BE2C (cell line): ENCODE measurements around the gene NLRC3.

ENCODE experiments used
- DNase-seq: peaks from one replicate; pipeline ENCODE4 v3.0.0-alpha.2; 2020
- H3K27me3 ChIP-seq: fragments of 250-450 bp; sonication (Bioruptor Pico); 2 replicates; pipeline ENCODE4 v1.5.1; 2020; ENCODE audit warnings: mild to moderate bottlenecking
- H3K36me3 ChIP-seq: fragments of 250-450 bp; sonication (Bioruptor Pico); 2 replicates; pipeline ENCODE4 v1.5.1; 2020; ENCODE audit warnings: mild to moderate bottlenecking
- H3K4me1 ChIP-seq: fragments of 250-450 bp; sonication (Bioruptor Pico); 2 replicates; pipeline ENCODE4 v1.5.1; 2020
- H3K4me3 ChIP-seq: 2 replicates; pipeline ENCODE4 v1.5.1; 2011; ENCODE audit warnings: low read depth, low read length
- H3K9me3 ChIP-seq: fragments of 250-450 bp; sonication (Bioruptor Pico); 2 replicates; pipeline ENCODE4 v1.5.1; 2020
- CTCF ChIP-seq: IDR thresholded peaks from 2 replicates; pipeline ENCODE4 v1.5.1; 2012; ENCODE audit warnings: mild to moderate bottlenecking, low read depth, low read length

The NLRC3 gene

GRCh38 chr16:3599121-3599520 lies 21.9 kb upstream of the NLRC3 start:
- H3K27me3 ChIP-seq: no peaks in the 10 kb centered on the region
- DNase-seq: no peak
- no peak for TF ChIP-seq CTCF
- no peaks in the 10 kb centered on the region for H3K4me1 ChIP-seq
- no peak overlapping the region for H3K4me3 ChIP-seq
- H3K9me3 ChIP-seq: no peaks in the 10 kb centered on the region
- H3K36me3 ChIP-seq: peaks cover 2% of the 10 kb centered on the region; the same call in 1 of the 2 replicates

- H3K4me3 ChIP-seq: no peak overlapping the region
- no peaks in the 10 kb centered on the region for H3K4me1 ChIP-seq
- H3K27me3 ChIP-seq: no peaks in the 10 kb centered on the region
- peaks cover 2% of the 10 kb centered on the region; the same call in 1 of the 2 replicates for H3K36me3 ChIP-seq
- no peak for DNase-seq
- no peak for TF ChIP-seq CTCF
- no peaks in the 10 kb centered on the region for H3K9me3 ChIP-seq
Observed at GRCh38 chr16:3598236-3598635, 21.0 kb upstream of the NLRC3 start.

- H3K36me3 ChIP-seq: peaks cover 2% of the 10 kb centered on the region; the same call in 1 of the 2 replicates
Observed at GRCh38 chr16:3597676-3598075, 20.5 kb upstream of the NLRC3 start.

GRCh38 chr16:3597226-3597625 lies 20.0 kb upstream of the NLRC3 start:
- DNase-seq: no peak
- no peak for TF ChIP-seq CTCF
- H3K9me3 ChIP-seq: no peaks in the 10 kb centered on the region
- H3K4me1 ChIP-seq: no peaks in the 10 kb centered on the region
- H3K27me3 ChIP-seq: no peaks in the 10 kb centered on the region
- peaks cover 2% of the 10 kb centered on the region; the same call in 1 of the 2 replicates for H3K36me3 ChIP-seq
- no peak overlapping the region for H3K4me3 ChIP-seq

More at GRCh38 chr16:3597676-3598075, 20.5 kb upstream of the NLRC3 start:
- Histone ChIP-seq H3K4me1 (no peaks in the 10 kb centered on the region), H3K9me3 (no peaks in the 10 kb centered on the region), H3K4me3 (no peak overlapping the region), H3K27me3 (no peaks in the 10 kb centered on the region)
- no peak for TF ChIP-seq CTCF
- DNase-seq: no peak

GRCh38 chr16:3596101-3596861 lies 19.1 kb upstream of the NLRC3 start:
- Histone ChIP-seq H3K4me3 (no peak overlapping the region), H3K36me3 (peaks cover 2% of the 10 kb centered on the region; the same call in 1 of the 2 replicates), H3K9me3 (no peaks in the 10 kb centered on the region), H3K4me1 (no peaks in the 10 kb centered on the region), H3K27me3 (no peaks in the 10 kb centered on the region)
- TF ChIP-seq CTCF: no peak
- no peak for DNase-seq

- H3K9me3 ChIP-seq: no peaks in the 10 kb centered on the region
- H3K36me3 ChIP-seq: 0 out of 2 replicates have a peak, but pooled peaks cover 2% of the 10 kb centered on the region
- no peak overlapping the region for H3K4me3 ChIP-seq
- TF ChIP-seq CTCF: no peak
- no peaks in the 10 kb centered on the region for H3K4me1 ChIP-seq
- no peaks in the 10 kb centered on the region for H3K27me3 ChIP-seq
- no peak for DNase-seq
Observed at GRCh38 chr16:3595521-3596021, 18.4 kb upstream of the NLRC3 start.
